NCI-H2029 treated with DMSO at 0.1 percent for 48 hours (cell line): ENCODE measurements around the gene MRPL50.
"Not testable (repeated sequence)": the region's sequence is repeated elsewhere in the genome, so short reads cannot be mapped to it uniquely, and the experiment has no call there.

ENCODE experiments used
- DNase-seq: peaks from one replicate; lab custom pipeline; 2025; lab: John Stamatoyannopoulos, UW

The MRPL50 gene

GRCh38 chr9:101417977-101418376 lies 19.6 kb upstream of the MRPL50 start:
- DNase-seq, result no peak

- no peak for DNase-seq
These were observed 19.0 kb upstream of the MRPL50 start for GRCh38 chr9:101417389-101417788.

DNA sequence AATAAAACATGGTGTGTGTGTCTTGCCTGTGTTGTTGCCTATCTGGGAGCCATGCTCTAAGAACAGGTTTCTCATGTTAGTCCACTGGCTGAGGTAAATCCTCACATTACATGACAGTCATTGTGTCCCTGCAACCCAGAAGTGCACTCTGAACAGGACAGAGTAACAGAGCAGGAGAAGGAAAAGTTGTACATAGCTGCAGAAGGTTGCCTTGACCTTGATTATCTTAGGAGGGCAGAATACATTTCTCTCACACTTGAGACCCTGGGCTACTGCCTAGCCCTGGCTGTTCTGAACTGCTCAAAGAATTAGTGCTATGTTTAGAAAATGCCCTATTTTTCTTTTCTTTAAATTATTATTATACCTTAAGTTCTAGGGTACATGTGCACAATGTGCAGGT lies 17.2 kb upstream of the MRPL50 start:
- DNase-seq, result no peak

DNA sequence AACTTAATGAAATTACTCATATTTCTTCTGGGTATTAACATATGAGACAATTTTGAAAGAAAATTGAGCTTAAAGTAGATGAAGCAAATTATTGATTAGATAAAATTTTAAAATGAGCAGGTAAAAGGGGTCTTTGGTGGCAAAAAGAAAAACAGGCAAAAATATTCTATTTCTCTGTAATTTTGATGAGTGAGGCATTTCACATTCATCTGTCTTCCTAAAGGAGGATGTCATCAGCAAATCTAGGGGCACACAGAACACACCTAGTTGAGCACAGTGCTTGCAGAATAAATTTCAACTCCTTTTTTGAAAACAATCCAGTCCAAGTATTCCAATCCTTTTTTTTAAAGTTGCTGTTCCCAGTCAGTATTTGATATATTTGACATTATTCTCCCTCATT lies 16.4 kb upstream of the MRPL50 start:
- DNase-seq, result no peak

- DNase-seq, result no peak
These were observed 10.7 kb upstream of the MRPL50 start for GRCh38 chr9:101409079-101409477.

DNA sequence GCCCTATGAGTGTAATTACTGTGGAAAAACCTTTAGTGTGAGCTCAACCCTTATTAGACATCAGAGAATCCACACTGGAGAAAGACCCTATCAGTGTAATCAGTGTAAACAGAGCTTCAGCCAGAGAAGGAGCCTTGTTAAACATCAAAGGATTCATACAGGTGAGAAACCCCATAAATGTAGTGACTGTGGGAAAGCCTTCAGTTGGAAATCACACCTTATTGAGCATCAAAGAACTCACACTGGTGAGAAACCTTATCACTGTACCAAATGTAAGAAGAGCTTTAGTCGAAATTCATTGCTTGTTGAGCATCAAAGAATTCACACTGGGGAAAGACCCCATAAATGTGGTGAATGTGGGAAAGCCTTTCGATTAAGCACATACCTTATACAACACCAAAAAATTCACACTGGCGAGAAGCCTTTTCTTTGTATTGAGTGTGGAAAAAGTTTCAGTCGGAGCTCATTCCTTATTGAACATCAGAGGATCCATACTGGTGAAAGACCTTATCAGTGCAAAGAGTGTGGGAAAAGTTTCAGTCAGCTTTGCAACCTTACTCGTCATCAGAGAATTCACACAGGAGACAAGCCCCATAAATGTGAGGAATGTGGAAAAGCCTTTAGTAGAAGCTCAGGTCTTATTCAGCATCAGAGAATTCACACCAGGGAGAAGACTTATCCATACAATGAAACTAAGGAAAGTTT lies 10.1 kb upstream of the MRPL50 start:
- no peak for DNase-seq

DNA sequence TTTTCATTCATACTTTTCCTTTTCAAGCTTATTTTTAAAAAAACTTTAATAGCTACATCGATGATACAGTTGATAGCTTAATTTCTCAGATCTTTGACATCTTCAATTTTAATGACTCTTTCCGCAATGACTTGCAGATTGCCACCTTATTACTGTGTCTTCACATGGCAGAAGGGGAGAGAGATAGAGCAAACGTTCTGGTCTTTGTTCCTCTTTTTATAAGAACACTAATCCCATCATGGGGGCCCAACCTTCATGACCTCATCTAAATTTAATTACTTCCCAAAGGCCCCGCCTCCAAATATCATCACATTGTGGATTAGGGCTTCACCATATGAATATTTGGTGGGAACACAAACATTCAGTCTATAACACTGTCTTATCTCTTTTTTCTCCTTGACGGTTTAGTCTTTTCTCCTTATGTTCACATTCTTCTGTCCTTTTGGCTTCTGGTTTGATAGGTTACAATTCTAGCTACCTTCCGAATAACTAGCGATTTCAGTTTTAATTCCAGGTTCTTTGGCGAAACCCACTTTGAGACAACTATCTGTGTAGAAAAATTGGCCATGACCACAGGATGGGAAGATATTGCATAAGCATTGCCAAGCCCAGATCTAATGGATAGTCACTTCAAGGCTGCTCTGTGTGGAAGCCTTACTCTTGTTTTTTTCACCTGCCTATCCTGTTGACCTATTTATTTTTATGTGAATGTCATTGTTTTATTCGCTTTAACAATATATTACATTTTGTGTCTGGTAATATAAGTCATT lies 5.3 kb upstream of the MRPL50 start:
- DNase-seq, result no peak

- no peak for DNase-seq
These were observed 1.7 kb upstream of the MRPL50 start for GRCh38 chr9:101400120-101400519.

- DNase-seq, result no peak
These were observed 1.2 kb upstream of the MRPL50 start for GRCh38 chr9:101399643-101399970.

GRCh38 chr9:101398930-101399642 lies 668 bp upstream of the MRPL50 start:
- DNase-seq, result no peak

DNA sequence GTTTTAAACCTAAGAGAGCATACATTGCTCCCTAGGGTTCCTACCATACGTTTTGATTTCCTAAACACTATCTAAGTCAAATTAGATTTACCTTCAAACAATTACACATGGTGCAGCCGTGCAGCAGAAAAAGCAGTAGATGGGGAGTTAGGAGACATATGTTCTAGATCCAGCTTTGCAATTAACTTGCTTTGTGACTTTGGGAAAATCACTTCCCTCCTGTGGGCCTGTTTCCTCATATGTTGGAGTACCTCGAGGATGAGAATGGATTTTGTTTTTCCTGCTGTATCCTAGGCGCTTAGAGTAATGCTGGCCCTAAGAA lies 711 bp downstream of the MRPL50 start:
- DNase-seq, result peak; percentile 6

GRCh38 chr9:101394687-101395086 lies 3.7 kb downstream of the MRPL50 start:
- no peak for DNase-seq

DNA sequence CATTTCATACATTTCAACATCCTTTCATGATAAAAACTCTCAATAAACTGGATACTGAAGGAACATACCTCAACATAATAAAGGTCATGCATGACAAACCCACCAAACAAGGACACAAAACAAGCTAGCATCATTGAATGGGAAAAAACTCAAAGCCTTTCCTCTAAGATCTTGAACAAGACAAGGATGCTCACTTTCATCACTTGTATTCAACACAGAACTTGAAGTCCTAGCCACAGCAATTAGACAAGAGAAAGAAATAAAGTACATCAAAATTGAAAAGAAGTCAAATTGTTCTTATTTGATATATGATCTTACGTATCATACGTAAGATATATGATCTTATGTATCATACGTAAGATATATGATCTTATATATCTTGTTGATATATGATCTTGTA lies 5.3 kb downstream of the MRPL50 start:
- DNase-seq, result no peak

DNA sequence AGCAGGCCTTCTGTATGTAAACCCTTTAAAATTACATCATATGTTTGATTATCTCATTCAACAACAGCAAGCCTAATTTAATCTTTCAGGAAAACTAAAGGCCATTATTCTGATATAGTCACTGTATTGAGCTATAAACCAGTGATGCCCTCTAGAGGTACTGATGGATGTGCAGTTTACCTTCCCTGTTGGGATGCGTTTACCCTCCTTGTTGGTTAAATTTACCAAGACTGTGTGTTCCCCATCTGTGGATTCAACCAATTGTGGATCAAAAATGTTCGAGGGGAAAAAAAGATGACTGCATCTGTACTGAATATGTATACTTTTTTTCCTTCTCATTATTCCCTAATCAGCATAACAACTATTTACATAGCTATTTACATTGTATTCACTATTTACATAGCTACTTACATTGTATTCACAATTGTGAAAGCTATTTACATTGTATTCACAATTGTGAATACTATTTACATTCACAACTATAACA lies 9.9 kb downstream of the MRPL50 start:
- peak; percentile 36 for DNase-seq

DNA sequence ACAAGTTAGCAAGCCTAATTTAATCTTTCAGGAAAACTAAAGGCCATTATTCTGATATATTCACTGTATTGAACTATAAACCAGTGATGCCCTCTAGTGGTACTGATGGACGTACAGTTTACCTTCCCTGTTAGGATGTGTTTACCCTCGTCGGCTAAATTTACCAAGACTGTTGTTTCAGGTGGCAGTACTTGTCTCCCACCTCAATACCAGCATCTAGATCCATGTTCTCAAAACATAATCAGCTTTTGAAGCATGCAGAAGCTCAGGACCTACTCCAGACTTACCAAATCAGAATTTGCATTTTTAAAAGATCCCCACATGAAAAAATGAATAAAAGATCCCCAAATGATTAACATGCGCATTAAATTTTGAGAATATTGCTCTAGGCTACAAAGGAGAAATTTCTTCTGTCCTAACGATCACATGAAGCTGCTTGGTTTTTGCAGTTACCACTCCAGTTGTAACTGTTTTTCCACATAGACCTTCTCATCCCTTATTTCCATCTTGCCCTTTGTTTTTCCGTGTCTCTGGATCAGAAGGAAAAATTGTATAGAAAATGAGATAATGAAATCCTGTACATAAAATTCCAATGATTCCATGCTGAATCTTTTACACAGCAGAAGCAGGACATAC lies 10.4 kb downstream of the MRPL50 start:
- peak; percentile 89 for DNase-seq

DNA sequence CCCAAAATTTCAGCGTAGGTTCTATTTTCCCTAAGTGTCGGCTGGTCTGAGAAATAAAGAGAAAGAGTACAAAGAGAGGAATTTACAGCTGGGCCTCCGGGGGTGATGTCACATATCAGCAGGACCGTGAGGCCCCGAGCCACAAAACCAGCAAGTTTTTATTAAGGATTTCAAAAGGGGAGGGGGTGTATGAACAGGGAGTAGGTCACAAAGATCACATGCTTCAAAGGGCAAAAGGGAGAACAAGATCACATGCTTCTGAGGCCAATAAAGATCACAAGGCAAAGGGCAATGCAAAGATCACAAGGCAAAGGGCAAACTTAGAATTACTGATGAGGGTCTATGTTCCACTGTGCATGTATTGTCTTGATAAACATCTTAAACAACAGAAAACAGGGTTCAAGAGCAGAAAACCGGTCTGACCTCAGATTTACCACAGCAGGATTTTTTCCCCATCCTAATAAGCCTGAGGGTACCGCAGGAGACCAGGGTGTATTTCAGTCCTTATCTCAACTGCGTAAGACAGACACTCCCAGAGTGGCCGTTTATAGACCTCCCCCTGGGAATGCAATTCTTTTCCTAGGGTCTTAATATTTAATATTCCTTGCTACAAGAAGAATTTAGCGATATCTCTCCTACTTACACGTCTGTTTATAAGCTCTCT lies 13.4 kb downstream of the MRPL50 start, which contains the start of gene BAAT:
TSS of gene BAAT (minus strand) at position 134 of the 664 bp plus-strand sequence. CDS start 13,602 bp downstream, outside the sequence.
- DNase-seq, result not testable (repeated sequence)

GRCh38 chr9:101383361-101383760 lies 15.1 kb downstream of the MRPL50 start:
- DNase-seq, result no peak

GRCh38 chr9:101381833-101382342 lies 16.5 kb downstream of the MRPL50 start:
- no peak for DNase-seq

- DNase-seq, result no peak
These were observed 17.3 kb downstream of the MRPL50 start for GRCh38 chr9:101381118-101381517.

- no peak for DNase-seq
These were observed 18.1 kb downstream of the MRPL50 start for GRCh38 chr9:101380295-101380694.

DNA sequence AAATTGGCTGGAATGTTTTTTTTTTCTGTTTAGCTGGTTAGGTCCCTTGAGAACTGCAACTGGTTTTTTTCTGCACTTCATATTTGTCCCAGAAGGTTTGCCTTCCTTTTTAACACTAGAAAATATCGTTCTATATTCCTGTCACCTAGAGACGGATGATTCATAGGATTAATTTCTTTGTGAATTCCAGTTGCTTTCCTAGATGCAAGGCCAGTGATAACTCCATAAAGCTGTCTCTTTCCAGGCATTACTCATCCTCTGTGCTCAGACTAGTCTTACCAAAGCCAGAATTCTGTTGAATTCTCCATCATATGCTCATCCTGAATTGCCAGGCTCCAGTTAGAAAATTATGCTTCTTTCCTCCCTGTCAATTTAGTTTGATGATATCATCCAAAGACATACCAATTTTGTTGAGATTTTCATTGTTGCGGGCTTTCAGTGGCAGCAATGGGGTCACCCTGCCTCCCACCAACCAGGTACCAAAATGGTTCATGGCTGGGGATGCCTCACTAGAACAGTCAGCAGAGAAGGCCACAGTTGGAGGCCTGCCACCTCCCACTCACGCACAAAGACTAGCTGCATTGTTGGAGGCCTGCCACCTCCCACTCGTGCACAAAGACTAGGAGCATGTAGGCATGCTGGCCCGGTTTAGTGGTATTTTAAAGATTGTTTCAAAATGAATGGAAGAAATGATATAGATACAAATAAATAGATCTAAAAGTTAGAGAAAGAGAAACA lies 22.1 kb downstream of the MRPL50 start:
- no peak for DNase-seq
